Stimulated activated CD4-positive, alpha-beta T cell treated with anti-CD3 and anti-CD28 coated beads, Interleukin-2, amount 100 ng/mL, for 24 hours (primary cell): ENCODE measurements around the gene SLC7A10.

Experiments
- DNase-seq, 2 donors: peaks; one replicate each; pipeline ENCODE4 v3.0.0-alpha.2; 2020

SLC7A10 gene

DNA sequence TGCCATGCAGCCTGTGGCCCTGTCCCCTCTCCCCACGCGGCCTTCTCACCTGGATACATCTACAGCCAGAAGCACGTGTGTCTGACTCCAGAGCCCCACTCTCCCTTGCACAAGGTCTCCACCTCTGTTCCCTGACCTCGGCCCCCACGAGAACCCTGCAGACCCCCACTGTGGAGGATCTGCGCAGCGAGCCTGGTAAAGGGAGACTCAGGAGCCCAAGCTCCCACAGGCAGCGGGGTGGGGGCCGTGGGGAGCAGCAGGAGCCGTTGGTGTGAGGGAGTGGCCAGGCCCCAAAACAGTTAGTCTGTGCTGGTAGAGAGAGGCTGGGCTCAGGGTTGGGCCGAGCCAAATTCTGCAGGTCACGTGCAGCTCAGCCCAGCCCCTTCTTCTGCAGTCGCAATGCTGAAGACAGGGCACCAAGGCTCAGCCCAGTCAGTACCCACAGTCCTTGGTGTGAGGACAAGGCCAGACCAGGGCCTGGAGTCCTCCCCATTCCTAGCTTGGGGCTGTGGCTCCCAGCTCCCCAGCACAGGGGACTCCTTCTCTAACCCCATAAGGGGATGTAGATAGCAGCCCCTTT is 28.7 kb upstream of the SLC7A10 start:
- no peak for DNase-seq

DNA sequence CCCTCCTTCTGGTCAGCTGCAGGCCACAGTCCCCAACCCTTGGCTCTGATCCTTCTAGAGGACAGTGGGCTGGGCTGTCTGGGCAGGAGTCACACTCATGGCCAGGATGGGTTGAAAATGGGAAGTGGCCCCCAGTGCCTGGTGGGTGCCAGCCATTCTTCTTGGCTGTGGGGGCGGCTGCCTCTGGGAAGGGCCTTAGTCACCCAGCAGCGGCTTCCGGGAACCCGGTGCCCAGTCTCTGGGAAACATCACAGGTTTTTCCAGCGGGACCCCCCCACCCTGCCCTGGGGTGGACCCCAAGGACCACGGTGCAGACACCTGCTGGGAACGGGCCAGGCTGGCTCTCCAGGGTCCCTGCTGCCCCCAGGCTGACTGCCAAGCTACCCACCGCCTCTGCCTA is 27.3 kb upstream of the SLC7A10 start:
- DNase-seq = no peak

DNA sequence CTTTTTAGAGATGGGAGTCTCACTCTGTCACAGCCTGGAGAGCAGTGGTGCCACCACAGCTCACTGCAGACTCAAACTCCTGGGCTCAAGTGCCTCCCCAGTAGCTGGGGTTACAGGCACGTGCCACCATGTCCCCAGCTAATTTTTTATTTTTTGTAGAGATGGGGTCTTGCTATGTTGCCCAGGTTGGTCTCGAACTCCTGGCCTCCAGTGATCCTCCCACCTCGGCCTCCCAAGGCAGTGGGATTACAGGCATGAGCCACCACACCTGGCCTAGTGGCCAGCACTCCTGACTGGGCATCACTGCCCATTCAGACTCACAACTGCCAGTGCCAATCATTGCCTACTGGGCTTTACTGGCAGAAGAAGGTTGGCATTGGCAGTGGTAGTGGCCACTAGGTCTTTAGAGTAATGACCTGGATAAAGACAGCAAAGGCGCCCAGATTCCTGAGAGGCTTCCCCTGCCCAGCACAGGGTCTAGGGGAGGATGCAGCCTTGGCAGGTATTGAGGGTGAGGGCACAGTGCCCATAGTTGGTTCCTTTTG is 26.8 kb upstream of the SLC7A10 start:
- DNase-seq = no peak

DNA sequence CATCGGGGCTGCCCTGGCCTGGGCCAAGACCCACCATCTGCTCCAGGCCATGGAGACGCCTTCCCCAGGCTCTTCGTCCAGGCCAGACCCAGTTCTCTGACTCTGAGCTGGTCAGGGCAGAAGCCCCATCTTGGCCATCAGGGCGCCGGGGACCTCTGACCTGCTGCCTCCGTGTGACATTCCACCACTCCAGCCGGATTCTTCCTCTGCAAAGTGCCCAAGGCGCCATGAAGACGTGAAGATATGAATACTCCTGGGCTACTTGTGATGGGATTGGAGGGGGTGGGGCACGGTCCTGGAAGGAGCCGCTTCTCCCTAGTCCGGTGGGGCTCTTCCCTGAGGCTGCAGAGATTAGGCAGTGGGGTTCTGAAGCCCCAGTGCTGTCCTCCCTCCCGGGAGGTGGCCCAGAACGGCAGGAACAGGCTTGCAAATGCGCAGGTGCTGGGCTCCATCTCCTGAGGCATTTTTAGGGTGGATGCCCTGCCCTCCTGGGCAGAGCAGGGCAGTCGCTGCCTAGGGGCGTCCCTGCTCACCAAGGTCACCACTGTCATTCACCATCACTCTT is 26.0 kb upstream of the SLC7A10 start:
- no peak for DNase-seq

DNA sequence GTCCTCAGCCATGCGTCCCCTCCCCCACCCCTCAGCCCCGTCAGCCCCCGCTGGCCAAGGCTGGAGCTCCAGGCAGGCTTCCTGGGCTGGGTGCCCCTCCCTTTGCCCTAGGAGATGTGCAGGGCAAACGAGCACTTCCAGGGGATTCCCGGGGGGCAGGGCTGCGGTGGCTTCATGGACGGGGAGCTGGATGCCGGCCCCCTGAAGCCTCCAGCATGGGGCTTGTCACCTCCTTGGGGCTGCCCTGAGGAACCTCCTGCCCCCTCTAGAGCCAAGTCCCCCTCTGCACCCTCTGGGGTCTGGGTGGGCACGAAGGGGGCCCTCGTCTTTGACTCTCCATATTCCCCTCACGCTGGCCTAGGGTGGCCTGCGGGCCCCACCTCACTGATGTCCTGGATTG is 25.4 kb upstream of the SLC7A10 start:
- no peak for DNase-seq

DNA sequence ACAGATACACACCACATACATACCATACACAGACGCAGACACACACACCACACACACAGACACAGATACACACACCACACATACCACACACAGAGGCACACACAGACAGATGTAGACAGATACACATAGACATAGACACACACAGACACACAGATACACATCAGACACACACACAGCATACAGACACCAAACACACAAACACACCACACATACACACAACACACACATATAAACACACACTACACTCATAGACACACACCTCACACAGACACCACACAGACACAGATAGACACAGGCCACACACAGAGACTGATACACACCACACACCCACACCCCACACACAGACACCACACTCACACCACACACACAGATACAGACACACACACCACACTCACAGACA is 24.9 kb upstream of the SLC7A10 start:
- DNase-seq = no peak

DNA sequence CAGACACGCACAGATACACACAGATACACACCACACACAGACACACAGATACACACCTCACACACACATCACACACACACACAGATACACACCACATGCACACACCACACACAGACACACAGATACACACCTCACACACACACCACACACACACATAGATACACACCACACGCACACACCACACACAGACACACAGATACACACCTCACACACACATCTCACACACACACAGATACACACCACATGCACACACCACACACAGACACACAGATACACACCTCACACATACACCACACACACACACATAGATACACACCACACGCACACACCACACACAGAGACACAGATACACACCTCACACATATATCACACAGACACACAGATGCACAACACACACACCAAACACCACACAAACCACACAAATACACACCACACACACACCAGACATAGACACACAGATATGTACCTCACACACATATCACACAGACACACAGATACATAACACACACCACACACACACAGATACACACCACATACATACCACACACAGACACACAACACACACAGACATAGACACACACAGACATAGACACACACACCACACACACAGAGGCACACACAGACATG is 24.2 kb upstream of the SLC7A10 start:
- no peak for DNase-seq

DNA sequence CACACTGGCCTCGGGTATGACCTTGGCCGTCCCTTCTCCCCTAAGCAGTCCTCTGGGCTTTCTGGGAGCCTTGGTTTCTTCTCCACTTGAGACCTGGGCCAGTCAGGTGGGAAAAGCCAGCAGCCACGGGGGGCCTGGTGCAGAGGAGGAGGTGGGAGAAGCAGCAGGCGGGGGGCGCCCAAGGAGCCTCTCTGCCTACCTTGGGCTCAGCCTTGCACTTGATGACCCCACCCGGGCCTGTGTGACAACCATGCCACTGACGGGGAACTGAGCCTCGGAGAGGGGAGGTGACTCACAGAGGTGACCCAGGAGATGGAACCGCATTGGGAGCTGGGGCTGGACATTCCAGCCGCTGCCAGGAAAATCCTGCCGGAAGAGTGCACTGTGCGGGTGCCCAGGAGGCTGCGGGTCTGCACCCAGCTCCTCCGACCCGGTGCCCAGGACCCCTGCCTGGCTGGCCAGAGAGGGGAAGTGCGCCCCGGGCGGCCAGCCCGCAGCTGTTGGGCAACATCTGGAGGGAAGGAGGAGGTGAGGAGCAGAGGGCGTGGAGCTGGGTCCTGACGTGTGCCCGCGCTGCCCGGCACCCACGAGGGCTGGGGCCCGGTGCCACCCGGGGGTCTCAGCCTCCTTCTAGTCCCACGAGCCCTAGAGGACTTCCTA is 23.4 kb upstream of the SLC7A10 start:
- no peak for DNase-seq

DNA sequence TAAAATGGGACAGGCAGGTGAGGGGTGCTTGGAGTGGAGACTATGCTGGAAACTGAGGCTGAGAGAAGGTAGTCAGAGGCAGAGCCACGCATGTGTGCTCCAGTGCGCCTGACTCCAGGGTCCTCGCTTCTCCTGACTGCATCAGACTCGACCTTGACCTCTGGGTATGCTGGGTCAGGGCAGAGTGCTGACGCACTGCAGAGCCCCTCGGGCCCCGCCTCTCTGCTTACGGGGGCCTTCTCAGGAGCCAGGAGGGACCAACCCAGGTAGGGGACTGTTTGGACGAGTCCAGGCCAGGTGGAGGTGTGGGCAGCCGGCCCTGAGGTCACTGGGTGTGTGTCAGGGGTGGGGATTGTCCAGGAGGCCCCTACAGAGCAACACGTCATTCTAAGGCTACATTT is 22.9 kb upstream of the SLC7A10 start:
- DNase-seq = no peak

DNA sequence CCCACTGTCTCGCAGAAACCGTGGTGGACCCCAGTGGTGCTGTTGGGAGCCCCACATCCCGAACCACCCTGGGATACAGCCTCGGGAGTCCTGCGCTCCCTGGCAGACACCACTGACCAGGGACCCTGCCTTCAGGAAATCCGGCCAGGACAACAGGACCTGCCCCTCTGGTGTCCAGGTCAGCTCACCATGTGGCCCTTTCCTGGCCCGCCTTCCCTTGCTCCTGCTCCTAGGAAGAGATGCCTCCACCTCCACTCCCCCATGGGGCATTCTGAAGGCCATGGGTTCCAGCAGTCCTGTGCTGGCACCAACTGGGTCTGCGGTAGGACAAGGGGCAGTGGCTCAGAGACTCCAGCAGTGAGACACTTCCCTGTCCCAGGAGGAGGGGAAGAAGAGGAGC is 22.5 kb upstream of the SLC7A10 start:
- no peak for DNase-seq

DNA sequence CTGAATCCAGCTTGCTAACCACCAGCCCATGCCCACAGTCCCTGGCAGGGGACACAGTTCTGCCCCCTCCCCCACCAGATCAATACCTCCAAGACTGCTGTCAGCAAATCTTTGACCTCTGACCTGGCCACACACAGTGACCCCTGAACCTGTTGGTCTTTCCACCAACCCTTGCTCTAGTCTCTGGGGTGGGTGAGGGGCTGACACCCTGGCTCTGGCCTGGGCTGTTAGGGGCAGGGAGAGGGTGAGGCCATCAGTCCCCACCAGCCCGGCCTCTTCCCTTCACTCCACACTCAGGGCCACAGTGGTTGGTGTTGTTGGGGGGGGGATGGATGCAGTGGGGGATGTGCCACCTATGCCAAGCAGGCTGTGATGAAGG is 21.8 kb upstream of the SLC7A10 start:
- no peak for DNase-seq

DNA sequence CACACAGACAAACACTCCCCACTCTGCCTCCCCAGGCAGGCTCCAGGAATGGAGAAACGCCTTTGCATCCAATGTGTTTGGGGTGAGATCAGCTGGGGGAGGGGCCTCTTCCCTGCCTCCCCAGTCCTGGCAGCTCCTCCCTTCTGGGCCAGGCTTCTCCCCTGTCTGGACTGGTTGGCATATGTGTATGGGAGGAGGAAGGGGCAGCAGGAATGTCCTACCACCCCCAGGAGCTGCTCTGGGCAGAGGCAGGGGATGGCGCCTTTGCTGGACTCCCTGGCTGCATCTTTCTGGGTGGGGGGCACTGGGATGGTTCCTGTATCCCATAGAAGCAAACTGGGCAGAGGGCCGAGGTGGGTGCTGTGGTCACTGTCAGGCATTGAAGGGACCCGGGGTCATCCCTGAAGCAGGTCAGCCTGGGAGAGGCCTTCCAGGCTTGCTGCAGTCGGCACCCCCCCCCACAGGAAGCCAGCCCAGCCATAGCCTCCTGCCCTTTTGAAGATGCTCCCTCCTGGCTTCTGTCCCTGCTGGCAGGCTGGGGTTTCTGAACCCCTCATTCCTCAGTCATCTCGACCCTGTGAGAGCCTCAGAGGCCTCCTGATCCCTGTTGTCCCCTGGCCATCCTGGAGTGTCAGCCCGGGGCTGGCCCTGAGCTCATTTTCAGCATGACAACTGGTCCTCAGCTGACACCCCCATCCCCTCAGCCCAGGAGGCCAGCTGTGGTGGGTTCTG is 21.2 kb upstream of the SLC7A10 start:
- DNase-seq = no peak

DNA sequence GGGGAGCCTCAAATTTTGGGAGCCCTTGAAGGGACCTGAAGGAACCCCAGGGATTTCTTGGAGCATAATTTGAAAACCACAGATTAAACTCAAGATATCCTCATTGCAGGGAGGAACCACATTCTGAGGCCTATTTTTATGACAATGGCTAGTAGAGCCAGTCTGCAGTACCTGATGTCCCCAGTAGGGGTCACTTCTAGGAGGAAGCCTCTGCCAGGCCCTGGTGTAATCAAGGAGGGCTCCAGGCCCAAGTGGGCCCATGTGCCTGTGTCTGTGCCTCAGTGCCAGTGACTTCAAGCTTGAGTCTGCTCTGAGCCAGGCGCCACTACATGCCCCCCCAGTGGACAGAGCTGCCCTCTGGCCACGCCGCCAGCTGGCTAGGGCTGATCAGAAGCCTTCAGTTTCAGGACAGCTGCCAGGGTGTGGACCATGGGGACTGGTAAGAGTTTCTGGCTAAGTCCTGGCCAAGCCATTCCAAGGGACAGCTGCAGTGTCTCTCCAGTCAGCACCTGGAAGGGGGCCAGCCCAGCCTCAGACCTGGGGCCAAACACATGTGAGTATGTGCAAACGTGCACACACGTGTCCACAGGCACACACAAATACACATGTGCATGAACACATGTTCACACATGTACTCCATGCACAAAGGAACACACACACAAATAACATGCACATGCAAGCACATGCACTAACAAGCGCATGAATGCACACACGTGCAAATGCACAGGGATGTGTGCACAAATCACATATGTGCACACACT is 20.5 kb upstream of the SLC7A10 start:
- DNase-seq = peak in 1 of 2 donors; percentile 33

DNA sequence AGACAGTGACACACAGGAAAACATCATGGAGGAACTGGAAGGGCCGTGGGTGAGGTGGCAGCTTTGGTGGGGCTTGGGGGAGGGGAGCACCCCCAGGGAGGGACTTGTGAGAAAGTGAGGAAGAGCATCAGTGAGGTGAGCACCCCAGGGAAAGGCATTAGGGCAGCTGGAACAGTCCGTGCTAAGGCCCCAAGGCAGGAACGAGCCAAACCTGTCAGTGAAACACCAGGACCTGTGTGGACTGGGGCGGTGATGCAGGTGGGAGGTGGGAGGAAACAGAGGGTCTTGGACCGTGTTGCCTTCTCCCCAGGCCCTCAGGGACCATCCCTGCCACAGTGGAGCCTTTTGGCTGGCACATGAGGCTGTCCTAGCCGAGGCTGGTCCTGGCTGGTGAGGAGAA is 17.3 kb upstream of the SLC7A10 start:
- DNase-seq = no peak

DNA sequence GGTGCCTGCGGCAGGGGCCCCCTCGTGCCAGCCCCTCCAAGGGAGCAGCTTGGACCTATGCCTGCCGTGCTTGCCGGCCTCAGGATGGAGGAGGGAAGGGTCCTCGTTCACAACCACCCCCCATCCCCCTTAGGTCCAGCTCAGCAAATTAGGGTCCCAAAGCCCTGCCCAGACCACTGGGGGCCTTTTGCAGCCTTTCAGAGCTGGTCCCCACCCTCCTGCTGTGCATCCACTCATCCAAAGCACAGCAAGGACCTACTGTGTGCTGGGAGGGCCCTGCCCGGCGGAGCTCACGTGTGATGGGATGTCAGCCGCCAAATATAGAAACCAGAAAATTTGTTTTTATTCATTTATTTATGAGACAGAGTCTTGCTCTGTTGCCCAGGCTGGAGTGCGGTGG is 16.5 kb upstream of the SLC7A10 start:
- no peak for DNase-seq

DNA sequence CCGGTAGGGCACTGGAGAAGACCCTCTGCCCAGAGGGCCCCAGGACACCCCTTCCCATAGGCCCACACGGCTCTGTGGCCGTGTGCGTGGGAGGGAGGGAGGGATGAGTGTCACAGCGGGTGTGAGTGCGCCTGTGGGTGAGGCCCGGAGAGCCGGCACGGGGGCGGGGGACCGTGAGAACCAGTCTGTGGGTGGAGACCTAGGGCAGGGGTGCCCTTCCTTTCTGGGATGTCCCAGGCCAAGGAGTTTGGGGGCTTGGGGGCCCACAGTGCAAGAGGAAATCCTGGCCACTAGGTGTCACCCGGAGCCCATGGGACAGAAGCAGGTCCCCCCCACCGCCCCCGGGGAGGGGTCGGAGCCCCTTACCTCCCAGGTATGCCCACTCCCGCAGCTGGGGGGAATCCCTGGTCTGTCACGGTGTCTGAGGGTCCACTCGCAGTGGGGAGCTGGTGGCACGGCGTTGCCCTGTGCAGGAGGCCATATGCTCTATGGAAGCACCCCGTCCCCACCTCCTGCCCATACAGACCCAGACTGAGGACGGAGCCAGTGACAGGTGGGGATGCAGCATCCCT is 16.0 kb upstream of the SLC7A10 start:
- peak in 1 of 2 donors; percentile 32 for DNase-seq

DNA sequence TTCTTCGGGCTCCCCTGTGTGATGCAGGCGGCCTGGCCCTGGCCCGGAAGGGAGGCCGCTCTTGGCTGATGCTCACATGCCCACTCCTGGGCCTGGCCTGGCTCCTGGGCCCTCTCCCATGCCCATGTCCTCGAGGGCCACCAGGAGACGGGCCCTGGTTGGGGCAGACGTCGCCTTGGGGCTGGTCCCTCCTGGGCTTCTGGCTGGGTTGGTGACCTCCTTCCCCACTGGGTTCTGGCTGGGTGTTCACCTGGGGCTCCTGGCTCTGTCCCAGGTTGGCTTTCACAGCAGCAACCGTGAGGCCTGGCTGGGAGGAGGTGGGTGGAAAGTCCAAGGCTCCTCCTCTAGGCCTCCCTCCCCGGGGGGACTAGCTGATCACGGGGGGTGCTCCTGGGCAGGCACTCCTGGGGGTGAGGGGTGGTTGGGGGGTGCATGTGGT is 15.5 kb upstream of the SLC7A10 start:
- no peak for DNase-seq

DNA sequence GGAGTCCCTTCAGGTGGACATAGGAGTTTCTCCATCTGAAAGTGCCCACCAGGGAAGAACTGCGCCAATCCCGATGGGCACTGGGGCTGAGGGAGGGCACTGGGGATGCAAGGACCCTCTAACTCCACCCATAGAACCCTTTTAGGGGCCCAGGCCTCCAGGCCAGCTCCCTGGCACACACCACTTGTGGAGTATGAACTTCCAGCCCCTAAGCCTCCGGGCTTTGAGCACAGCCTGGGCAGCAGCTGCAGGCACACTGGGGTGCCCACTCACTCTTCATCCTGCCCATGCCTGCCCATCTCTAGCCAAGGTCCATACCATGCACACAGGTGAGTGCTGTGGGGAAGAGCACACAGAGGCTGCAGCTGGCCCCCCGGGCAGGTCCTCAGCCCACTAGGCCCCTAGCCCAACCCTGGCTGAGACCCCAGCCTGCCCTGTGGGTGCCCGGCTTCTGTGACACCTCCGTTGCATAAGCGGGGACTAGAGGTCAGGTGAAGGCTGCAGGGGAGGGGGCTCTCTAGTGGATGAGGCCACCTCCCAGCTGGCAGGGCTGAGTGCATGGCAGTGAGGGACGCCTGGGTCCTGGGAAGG is 14.6 kb upstream of the SLC7A10 start:
- no peak for DNase-seq

DNA sequence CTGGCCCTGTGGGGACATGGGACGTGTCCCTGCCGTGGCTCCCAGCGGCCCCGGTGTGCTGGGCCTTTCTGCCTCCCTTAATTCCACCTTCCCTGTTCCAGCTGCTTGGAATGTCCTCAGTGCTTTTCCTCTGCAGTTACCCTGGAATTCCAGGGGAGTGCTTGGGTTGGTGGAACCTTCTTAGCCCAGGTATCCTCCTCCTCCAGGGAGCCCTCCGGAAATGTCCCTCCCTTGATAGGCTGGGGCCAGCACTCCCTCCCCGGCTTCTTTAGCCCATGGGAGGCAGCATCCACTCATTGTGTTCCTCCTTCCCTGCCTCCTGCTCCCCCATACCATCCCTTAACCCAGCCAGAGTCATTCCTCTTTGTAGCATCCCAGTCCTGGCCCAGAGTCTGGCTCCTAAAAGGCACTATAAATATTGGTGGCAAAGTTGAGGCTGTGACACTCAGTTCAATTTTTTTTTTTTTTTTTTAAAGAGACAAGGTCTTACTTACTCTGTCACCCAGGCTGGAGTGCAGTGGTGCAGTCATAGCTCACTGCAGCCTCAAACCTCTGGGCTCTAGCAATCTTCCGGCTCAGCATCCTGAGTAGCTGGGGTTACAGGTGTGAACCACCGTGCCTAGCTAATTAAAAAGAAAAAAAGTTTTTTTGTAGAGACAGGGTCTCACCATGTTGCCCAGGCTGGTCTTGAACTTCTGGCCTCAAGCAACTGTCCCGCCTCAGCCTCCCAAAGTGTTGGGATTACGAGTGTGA is 13.7 kb upstream of the SLC7A10 start:
- DNase-seq = no peak

DNA sequence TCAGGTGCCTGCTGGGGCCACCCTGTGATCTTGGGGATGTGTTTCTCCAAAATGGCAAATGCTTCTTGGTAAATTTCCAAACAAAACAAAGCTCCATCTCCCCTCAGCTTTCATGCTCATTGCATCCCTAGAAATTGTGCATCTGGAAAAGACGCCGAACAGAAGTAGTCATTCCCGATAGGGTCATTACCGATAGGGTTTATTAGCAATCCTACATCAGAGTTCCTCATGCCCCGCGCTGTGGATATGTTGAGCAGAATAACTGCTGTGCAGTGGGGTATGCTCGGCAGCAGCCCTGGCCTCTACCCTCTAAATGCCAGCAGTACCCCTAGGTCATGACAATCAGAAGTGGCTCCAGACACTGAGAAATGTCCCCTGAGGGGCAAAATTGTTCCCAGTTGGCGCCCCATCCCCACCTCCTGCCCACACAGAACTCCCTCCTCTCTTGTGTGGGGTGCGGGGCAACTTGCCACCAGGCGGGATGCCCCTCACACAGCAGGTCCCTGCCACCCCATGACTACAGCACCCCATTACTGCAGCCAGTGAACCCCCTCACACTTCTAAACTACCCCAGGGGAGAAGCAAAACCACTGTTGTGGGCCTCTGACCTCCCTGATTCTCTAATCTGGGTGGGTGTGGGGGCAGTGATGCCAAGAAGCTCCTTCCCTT is 13.0 kb upstream of the SLC7A10 start:
- no peak for DNase-seq
